Endothelial cell of umbilical vein (primary cell): ENCODE measurements around the gene KRT26. TPM values are rescaled to one million over a fixed set of nuclear protein-coding genes. Genes with fewer than 3 reads are reported as not detected.

ENCODE experiments used
- BruUV-seq: library from RNA; stranded (reverse); fragments of 400-500 nt; replicated peaks from 2 replicates; lab custom pipeline; 2021; lab: Mats Ljungman, UMichigan
- CTCF ChIA-PET: fragments of 300-600, 350-600 bp; sonication (Branson Sonifier 250); formaldehyde crosslinking; loops from one replicate; lab custom pipeline; 2021; ENCODE audit warnings: antibody characterized with exemption, inconsistent platforms; lab: Charles Lee
- POLR2A ChIA-PET: fragments of 300-600, 350-600 bp; sonication (Branson Sonifier 250); formaldehyde crosslinking; loops from one replicate; lab custom pipeline; 2021; ENCODE audit warnings: antibody characterized with exemption, inconsistent platforms; lab: Charles Lee
- DNase-seq: peaks from one replicate; pipeline ENCODE4 v3.0.0-alpha.2; 2011; ENCODE audit warnings: low read depth, low spot score
- FAIRE-seq: peaks from 2 replicates; lab custom pipeline; 2011; peaks lifted over from hg19 to GRCh38; lab: Jason Lieb, UNC
- H2AFZ ChIP-seq: 2 replicates; pipeline ENCODE4 v1.6.0; 2012; ENCODE audit warnings: low read depth, low read length, control low read depth, inconsistent platforms
- H3K27ac ChIP-seq: 2 replicates; pipeline ENCODE4 v1.5.1; 2011; ENCODE audit warnings: low read depth, mild to moderate bottlenecking, control low read depth, low read length, moderate library complexity; ENCODE audit not compliant: insufficient read depth
- H3K27me3 ChIP-seq, 2 experiments: 2 replicates each; pipeline versions ENCODE4 v1.6.0 to v1.6.1; 2011; ENCODE audit warnings: low read length in 2 of 2, mixed read lengths in 1 of 2; ENCODE audit not compliant: control insufficient read depth in 2 of 2, insufficient read depth in 2 of 2
- H3K36me3 ChIP-seq, 2 experiments: 2 replicates in 1 of 2; 3 replicates in 1 of 2; pipeline ENCODE4 v1.5.1; 2011; ENCODE audit warnings: low read length in 2 of 2, mild to moderate bottlenecking in 1 of 2, moderate library complexity in 1 of 2; ENCODE audit not compliant: control insufficient read depth in 2 of 2, insufficient read depth in 2 of 2; ENCODE audit errors: extremely low read depth in 1 of 2
- H3K4me1 ChIP-seq: 3 replicates; pipeline ENCODE4 v1.5.1; 2011; ENCODE audit warnings: mild to moderate bottlenecking, low read length; ENCODE audit not compliant: control insufficient read depth, insufficient read depth; ENCODE audit errors: extremely low read depth
- H3K4me2 ChIP-seq: 2 replicates; pipeline ENCODE4 v1.6.1; 2011; ENCODE audit warnings: low read length, control low read depth, mixed read lengths; ENCODE audit not compliant: insufficient read depth
- H3K4me3 ChIP-seq, 3 experiments: fragments of 200-600 bp in 1 of 3; sonication (generic), shearing (Covaris generic) in 1 of 3; replicated peaks in 1 of 3; 2 replicates each; pipeline ENCODE4 v1.5.1; 2011 to 2016; ENCODE audit warnings: control low read depth in 3 of 3, low read length in 3 of 3, mild to moderate bottlenecking in 2 of 3, inconsistent platforms in 1 of 3, low read depth in 1 of 3, moderate library complexity in 1 of 3; ENCODE audit not compliant: insufficient read depth in 1 of 3
- H3K79me2 ChIP-seq: 2 replicates; pipeline ENCODE4 v1.6.0; 2012; ENCODE audit warnings: low read length, inconsistent platforms; ENCODE audit not compliant: control insufficient read depth, insufficient read depth
- H3K9ac ChIP-seq: replicated peaks from 2 replicates; pipeline ENCODE3; 2011; ENCODE audit warnings: low read length, control low read depth; ENCODE audit not compliant: insufficient read depth; ENCODE audit errors: extremely low read depth
- H3K9me1 ChIP-seq: replicated peaks from 3 replicates; pipeline ENCODE4 v1.6.0; 2011; ENCODE audit warnings: mild to moderate bottlenecking, low read length; ENCODE audit not compliant: control insufficient read depth, insufficient read depth; ENCODE audit errors: extremely low read depth
- H3K9me3 ChIP-seq: replicated peaks from 2 replicates; pipeline ENCODE4 v1.5.1; 2012; ENCODE audit warnings: low read length, inconsistent platforms; ENCODE audit not compliant: control insufficient read depth, insufficient read depth
- H4K20me1 ChIP-seq: replicated peaks from 2 replicates; pipeline ENCODE3; 2011; ENCODE audit warnings: mild to moderate bottlenecking, low read length; ENCODE audit not compliant: control insufficient read depth, insufficient read depth; ENCODE audit errors: extremely low read depth
- CTCF ChIP-seq, 2 donors: IDR thresholded peaks; 1 replicate in 1 of 2; 2 replicates in 1 of 2; pipeline ENCODE4 v1.5.1; 2011; ENCODE audit warnings: low read length in 2 of 2, mild to moderate bottlenecking in 2 of 2, moderate library complexity in 2 of 2, control low read depth in 1 of 2, inconsistent platforms in 1 of 2, low read depth in 1 of 2; ENCODE audit not compliant: insufficient read depth in 1 of 2; ENCODE audit errors: extremely low read depth in 1 of 2
- EZH2 ChIP-seq: IDR thresholded peaks from 2 replicates; pipeline ENCODE4 v1.6.1; 2012; ENCODE audit warnings: borderline replicate concordance, low read depth, mild to moderate bottlenecking, moderate library complexity, low read length, inconsistent platforms; ENCODE audit not compliant: severe bottlenecking
- FOS ChIP-seq: IDR thresholded peaks from 2 replicates; pipeline ENCODE4 v1.6.1; 2011; ENCODE audit warnings: mild to moderate bottlenecking, low read length, moderate library complexity, borderline replicate concordance; ENCODE audit not compliant: insufficient read depth
- GATA2 ChIP-seq: IDR thresholded peaks from 2 replicates; pipeline ENCODE4 v1.7.0; 2011; ENCODE audit warnings: low read depth, mild to moderate bottlenecking, moderate library complexity, mixed read lengths, low read length; ENCODE audit not compliant: insufficient read length, insufficient read depth
- JUN ChIP-seq: IDR thresholded peaks from 2 replicates; pipeline ENCODE4 v1.6.1; 2011; ENCODE audit warnings: borderline replicate concordance, low read depth; ENCODE audit not compliant: insufficient read length, insufficient read depth
- MYC ChIP-seq: IDR thresholded peaks from one replicate; pipeline ENCODE4 v1.6.1; 2011; ENCODE audit warnings: mild to moderate bottlenecking, low read depth, low read length
- POLR2A ChIP-seq: IDR thresholded peaks from 2 replicates; pipeline ENCODE4 v1.6.1; 2012; ENCODE audit warnings: low read depth, mild to moderate bottlenecking, control low read depth, low read length
- POLR2AphosphoS5 ChIP-seq: IDR thresholded peaks from 2 replicates; pipeline ENCODE4 v1.6.1; 2012; ENCODE audit warnings: low read depth, mild to moderate bottlenecking, control low read depth, low read length, moderate library complexity; ENCODE audit not compliant: insufficient read depth
- dilution Hi-C: fragments of 300-500 bp; cut with MboI; formaldehyde crosslinking; loops from one replicate; pipeline ENCODE4 v1.15.0; 2019; ENCODE audit warnings: low sequenced_read_pairs; ENCODE audit not compliant: extremely low pct_ligation_motif_present
- intact Hi-C: fragments of 100-400 bp; cut with micrococcal nuclease; formaldehyde crosslinking; loops from one replicate; pipeline ENCODE4 v1.10.0; 2022
- polyA plus RNA-seq, 4 experiments: library from polyadenylated mRNA; depleted of rRNA in 3 of 4; stranded (reverse) in 3 of 4; unstranded in 1 of 4; fragments of >200 nt; gene quantifications; 2 replicates each; pipeline versions ENCODE4 v1.2.1 to v1.2.3, GENCODE V29; 2011 to 2012; ENCODE audit warnings: missing spikeins in 1 of 4
- total RNA-seq: library from RNA; stranded (reverse); gene quantifications from 2 replicates; pipeline ENCODE4 v1.2.3, GENCODE V29; 2021
- TF ChIP-seq, protein P1 (sequence below): IDR thresholded peaks from 2 replicates; pipeline ENCODE4 v1.6.1; 2011; ENCODE audit not compliant: insufficient read depth, insufficient read length

The KRT26 gene
- total and polyA plus RNA-seq, 2 donors (not counting 3 experiments of a cell fraction or from before 2014, with no cell fraction given), result not detected

DNA sequence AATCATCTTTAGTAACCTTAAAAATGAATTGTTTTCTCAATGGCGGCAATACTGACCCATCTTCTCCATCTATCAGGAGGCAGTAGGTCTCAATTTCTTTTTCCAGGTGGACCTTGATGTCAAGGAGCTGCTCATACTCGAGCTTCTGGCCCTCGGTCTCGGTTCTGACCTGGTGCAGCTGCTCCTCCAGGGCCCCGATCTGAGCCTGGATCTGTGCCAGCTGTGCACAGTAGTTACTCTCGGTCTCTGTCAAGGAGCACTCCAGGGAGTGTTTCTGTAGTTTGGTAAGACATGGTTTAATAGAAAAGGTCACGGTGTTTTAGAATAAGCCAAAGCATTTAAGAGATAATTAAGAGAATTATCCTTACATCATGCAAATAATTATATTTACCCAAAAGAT is 5.5 kb upstream of the KRT26 start:
- Histone ChIP-seq H2AFZ (no peak overlapping the region), H3K9me3 (no peaks in the 10 kb centered on the region), H3K27ac (no peak overlapping the region), H4K20me1 (no peaks in the 10 kb centered on the region), H3K9ac (no peak overlapping the region), H3K4me1 (no peaks in the 10 kb centered on the region), H3K27me3 (peaks cover 8 to 22% of the 10 kb centered on the region in 2 experiments), H3K4me3 (no peak overlapping the region), H3K79me2 (no peaks in the 10 kb centered on the region), H3K4me2 (no peak overlapping the region), H3K9me1 (no peaks in the 10 kb centered on the region), H3K36me3 (no peaks in the 10 kb centered on the region)
- intact Hi-C loops (no loop called here), dilution Hi-C loops (no loop called here)
- CTCF ChIA-PET, result no interaction called here
- POLR2A ChIA-PET, result no interaction called here
- no peak for DNase-seq
- BruUV-seq, result no TSS peak
- FAIRE-seq, result no peak
- no peak for TF ChIP-seq POLR2A
- no peak for TF ChIP-seq EZH2
- TF ChIP-seq, protein P1, sequence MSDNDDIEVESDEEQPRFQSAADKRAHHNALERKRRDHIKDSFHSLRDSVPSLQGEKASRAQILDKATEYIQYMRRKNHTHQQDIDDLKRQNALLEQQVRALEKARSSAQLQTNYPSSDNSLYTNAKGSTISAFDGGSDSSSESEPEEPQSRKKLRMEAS, result no peak
- TF ChIP-seq MYC, result no peak
- TF ChIP-seq POLR2AphosphoS5, result no peak
- no peak for TF ChIP-seq FOS
- TF ChIP-seq JUN, result no peak
- no peak for TF ChIP-seq CTCF (IDR thresholded peaks at IDR 0.05; ENCODE audit: extremely low read depth in 1 of 2, insufficient read depth in 1 of 2, low read depth in 1 of 2, low read length in 2 of 2)
- no peak for TF ChIP-seq GATA2
